ENCODE data around the gene MAP4K4. TPM values are rescaled to one million over a fixed set of nuclear protein-coding genes. Genes with fewer than 3 reads are reported as not detected.

Gene MAP4K4
- polyA plus RNA-seq, 1 experiment: 53.5 TPM

- DNase-seq (ENCODE audit: low read depth): no peak
- POLR2A ChIA-PET: no interaction called here
- Histone ChIP-seq H3K4me3 (ENCODE audit: low read depth, low read length) (no peak overlapping the region), H3K36me3 (ENCODE audit: control insufficient read depth, insufficient read depth, low read length) (peaks cover 26% of the 10 kb centered on the region), H3K27me3 (ENCODE audit: control insufficient read depth, insufficient read depth, low read length) (no peaks in the 10 kb centered on the region)
- CTCF ChIA-PET: interaction anchor here (1.0 to 1.4 kb wide), 2 partner anchors 9 to 20 kb away, joined by 3 to 5 read pairs; no protein-coding TSS in a partner anchor
- TF ChIP-seq CTCF (IDR thresholded peaks at IDR 0.05; ENCODE audit: insufficient read depth, low read depth, low read length): no peak
Measured at GRCh38 chr2:101864426-101864825, 166.9 kb downstream of the MAP4K4 start.

- Histone ChIP-seq H3K27me3 (ENCODE audit: control insufficient read depth, insufficient read depth, low read length) (no peaks in the 10 kb centered on the region), H3K4me3 (ENCODE audit: low read depth, low read length) (no peak overlapping the region), H3K36me3 (ENCODE audit: control insufficient read depth, insufficient read depth, low read length) (peaks cover 40% of the 10 kb centered on the region)
- CTCF ChIA-PET: no interaction called here
- no peak for TF ChIP-seq CTCF (IDR thresholded peaks at IDR 0.05; ENCODE audit: insufficient read depth, low read depth, low read length)
- POLR2A ChIA-PET: no interaction called here
- DNase-seq (ENCODE audit: low read depth): no peak
Measured at GRCh38 chr2:101868525-101868924, 171.0 kb downstream of the MAP4K4 start.

GRCh38 chr2:101869527-101869926 is 172.0 kb downstream of the MAP4K4 start:
- Histone ChIP-seq H3K36me3 (ENCODE audit: control insufficient read depth, insufficient read depth, low read length) (peaks cover 38% of the 10 kb centered on the region), H3K4me3 (ENCODE audit: low read depth, low read length) (no peak overlapping the region), H3K27me3 (ENCODE audit: control insufficient read depth, insufficient read depth, low read length) (no peaks in the 10 kb centered on the region)
- no peak for DNase-seq (ENCODE audit: low read depth)
- ChIA-PET POLR2A (no interaction called here), CTCF (no interaction called here)
- no peak for TF ChIP-seq CTCF (IDR thresholded peaks at IDR 0.05; ENCODE audit: insufficient read depth, low read depth, low read length)

- Histone ChIP-seq H3K4me3 (ENCODE audit: low read depth, low read length) (no peak overlapping the region), H3K36me3 (ENCODE audit: control insufficient read depth, insufficient read depth, low read length) (peaks cover 38% of the 10 kb centered on the region), H3K27me3 (ENCODE audit: control insufficient read depth, insufficient read depth, low read length) (no peaks in the 10 kb centered on the region)
- ChIA-PET POLR2A (interaction anchor here (0.6 kb wide), 1 partner anchor 173 kb away, joined by 5 read pairs; the partner anchor contains the start of gene MAP4K4), CTCF (interaction anchor here (1.2 kb wide), 1 partner anchor 13 kb away, joined by 3 read pairs; no protein-coding TSS in a partner anchor)
- no peak for TF ChIP-seq CTCF (IDR thresholded peaks at IDR 0.05; ENCODE audit: insufficient read depth, low read depth, low read length)
- no peak for DNase-seq (ENCODE audit: low read depth)
Measured at GRCh38 chr2:101870444-101870843, 172.9 kb downstream of the MAP4K4 start.

- H3K4me3 ChIP-seq (ENCODE audit: low read depth, low read length): no peak overlapping the region
- H3K36me3 ChIP-seq (ENCODE audit: control insufficient read depth, insufficient read depth, low read length): peaks cover 34% of the 10 kb centered on the region
- ChIA-PET CTCF (interaction anchor here (0.6 to 1.2 kb wide), 3 partner anchors 12 to 48 kb away, joined by 3 read pairs; no protein-coding TSS in a partner anchor), POLR2A (no interaction called here)
- DNase-seq (ENCODE audit: low read depth): no peak
- TF ChIP-seq CTCF (IDR thresholded peaks at IDR 0.05; ENCODE audit: insufficient read depth, low read depth, low read length): no peak
- no peaks in the 10 kb centered on the region for H3K27me3 ChIP-seq (ENCODE audit: control insufficient read depth, insufficient read depth, low read length)
Measured at GRCh38 chr2:101871480-101871879, 174.0 kb downstream of the MAP4K4 start.

Data from BJ (cell line).